Measurements from ENCODE around the gene SAPCD1.

Gene SAPCD1

GRCh38 chr6:31723245-31723979, 39.0 kb upstream of the SAPCD1 start, which contains the start of gene MPIG6B:
TSS of gene MPIG6B (plus strand) at chr6:31723373. CDS start at chr6:31723384, 11 bp downstream.
- Histone ChIP-seq H3K36me3 (peaks cover 20% of the 10 kb centered on the region), H3K4me1 (ENCODE audit: control insufficient read depth in 1 of 2, insufficient read depth in 1 of 2, low read depth in 1 of 2, low read length in 1 of 2) (peaks cover 28 to 29% of the 10 kb centered on the region in 2 experiments), H3K4me3 (ENCODE audit: low read depth in 1 of 2, low read length in 1 of 2) (no peak within 1 kb of the TSS), H3K27me3 (peaks cover 12% of the 10 kb centered on the region), H3K27ac (no peak within 1 kb of the TSS), H3K9me3 (no peaks in the 10 kb centered on the region)
- TF ChIP-seq CTCF (IDR thresholded peaks at IDR 0.05) = no peak

- Histone ChIP-seq H3K27me3 (peaks cover 12% of the 10 kb centered on the region), H3K4me3 (ENCODE audit: low read depth in 1 of 2, low read length in 1 of 2) (no peak overlapping the region), H3K27ac (no peak overlapping the region), H3K36me3 (peaks cover 20% of the 10 kb centered on the region), H3K9me3 (no peaks in the 10 kb centered on the region), H3K4me1 (ENCODE audit: control insufficient read depth in 1 of 2, insufficient read depth in 1 of 2, low read depth in 1 of 2, low read length in 1 of 2) (peaks cover 35 to 37% of the 10 kb centered on the region in 2 experiments)
- no peak for TF ChIP-seq CTCF (IDR thresholded peaks at IDR 0.05)
These were observed 38.3 kb upstream of the SAPCD1 start for GRCh38 chr6:31723980-31724691.

GRCh38 chr6:31725502-31726350, 36.7 kb upstream of the SAPCD1 start:
- Histone ChIP-seq H3K4me1 (ENCODE audit: control insufficient read depth in 1 of 2, insufficient read depth in 1 of 2, low read depth in 1 of 2, low read length in 1 of 2) (peaks cover 51% of the 10 kb centered on the region in 2 experiments), H3K4me3 (ENCODE audit: low read depth in 1 of 2, low read length in 1 of 2) (no peak overlapping the region), H3K27me3 (peaks cover 12% of the 10 kb centered on the region), H3K36me3 (peaks cover 29% of the 10 kb centered on the region), H3K9me3 (no peaks in the 10 kb centered on the region), H3K27ac (peak overlapping the region; percentile 96)
- TF ChIP-seq CTCF (IDR thresholded peaks at IDR 0.05) = no peak

GRCh38 chr6:31727034-31727716, 35.3 kb upstream of the SAPCD1 start:
- H3K9me3 ChIP-seq = no peaks in the 10 kb centered on the region
- H3K27ac ChIP-seq = peak overlapping the region; percentile 96
- H3K27me3 ChIP-seq = peaks cover 12% of the 10 kb centered on the region
- TF ChIP-seq CTCF (IDR thresholded peaks at IDR 0.05) = peak; percentile 44
- peaks cover 62 to 64% of the 10 kb centered on the region in 2 experiments for H3K4me1 ChIP-seq (ENCODE audit: control insufficient read depth in 1 of 2, insufficient read depth in 1 of 2, low read depth in 1 of 2, low read length in 1 of 2)
- peaks cover 43% of the 10 kb centered on the region for H3K36me3 ChIP-seq
- H3K4me3 ChIP-seq (ENCODE audit: low read depth in 1 of 2, low read length in 1 of 2) = peak overlapping the region; percentile 41 to 89
